ENCODE results near the gene ABLIM3.

The ABLIM3 gene

GRCh38 chr5:149242339-149242738 is 101.0 kb downstream of the ABLIM3 start:
- no peak for ATAC-seq

GRCh38 chr5:149246906-149247305 is 105.6 kb downstream of the ABLIM3 start:
- no peak for ATAC-seq
- TF ChIP-seq ZNF8 (CRISPR knock-in tag; IDR thresholded peaks at IDR 0.05), result peak; percentile 92
- no peak for TF ChIP-seq RARB (CRISPR knock-in tag; IDR thresholded peaks at IDR 0.05)
- no peak for TF ChIP-seq TOX (CRISPR knock-in tag; IDR thresholded peaks at IDR 0.05; ENCODE audit: borderline replicate concordance)

More at GRCh38 chr5:149242339-149242738, 101.0 kb downstream of the ABLIM3 start:
- TF ChIP-seq BACH2 (CRISPR knock-in tag; IDR thresholded peaks at IDR 0.05; ENCODE audit: borderline replicate concordance) (no peak), CSDC2 (CRISPR knock-in tag; IDR thresholded peaks at IDR 0.05) (no peak), ZC3H10 (CRISPR knock-in tag; IDR thresholded peaks at IDR 0.05) (no peak), GLIS3 (CRISPR knock-in tag; IDR thresholded peaks at IDR 0.05) (no peak), ISL1 (CRISPR knock-in tag; IDR thresholded peaks at IDR 0.05) (no peak), CSRNP3 (CRISPR knock-in tag; IDR thresholded peaks at IDR 0.05) (no peak), TCF4 (CRISPR knock-in tag; IDR thresholded peaks at IDR 0.05; ENCODE audit: borderline replicate concordance) (no peak), SNAI2 (CRISPR knock-in tag; IDR thresholded peaks at IDR 0.05) (no peak), TOX (CRISPR knock-in tag; IDR thresholded peaks at IDR 0.05; ENCODE audit: borderline replicate concordance) (no peak), ZNF565 (CRISPR knock-in tag; conservative IDR thresholded peaks at IDR 0.05; ENCODE audit: low read depth) (no peak), ZNF8 (CRISPR knock-in tag; IDR thresholded peaks at IDR 0.05) (no peak), ARNTL (CRISPR knock-in tag; IDR thresholded peaks at IDR 0.05; ENCODE audit: borderline replicate concordance, low read depth) (no peak), TSHZ2 (CRISPR knock-in tag; IDR thresholded peaks at IDR 0.05) (no peak), ESRRG (CRISPR knock-in tag; IDR thresholded peaks at IDR 0.05) (no peak), OSR1 (CRISPR knock-in tag; IDR thresholded peaks at IDR 0.05) (no peak), CREB5 (CRISPR knock-in tag; IDR thresholded peaks at IDR 0.05; ENCODE audit: low read depth) (no peak), PPARA (CRISPR knock-in tag; IDR thresholded peaks at IDR 0.05; ENCODE audit: borderline replicate concordance) (no peak), ZFP3 (CRISPR knock-in tag; IDR thresholded peaks at IDR 0.05) (no peak)

GRCh38 chr5:149247726-149248125 is 106.4 kb downstream of the ABLIM3 start:
- no peak for TF ChIP-seq GLIS3 (CRISPR knock-in tag; IDR thresholded peaks at IDR 0.05)
- no peak for TF ChIP-seq BACH2 (CRISPR knock-in tag; IDR thresholded peaks at IDR 0.05; ENCODE audit: borderline replicate concordance)
- no peak for TF ChIP-seq RARB (CRISPR knock-in tag; IDR thresholded peaks at IDR 0.05)
- no peak for TF ChIP-seq TSHZ2 (CRISPR knock-in tag; IDR thresholded peaks at IDR 0.05)
- no peak for TF ChIP-seq ISL1 (CRISPR knock-in tag; IDR thresholded peaks at IDR 0.05)
- no peak for TF ChIP-seq CSDC2 (CRISPR knock-in tag; IDR thresholded peaks at IDR 0.05)
- TF ChIP-seq ZFP30 (CRISPR knock-in tag; IDR thresholded peaks at IDR 0.05), result no peak
- TF ChIP-seq ESRRG (CRISPR knock-in tag; IDR thresholded peaks at IDR 0.05), result no peak
- no peak for TF ChIP-seq PPARA (CRISPR knock-in tag; IDR thresholded peaks at IDR 0.05; ENCODE audit: borderline replicate concordance)
- no peak for TF ChIP-seq PATZ1 (CRISPR knock-in tag; IDR thresholded peaks at IDR 0.05; ENCODE audit: borderline replicate concordance)
- TF ChIP-seq ARNTL (CRISPR knock-in tag; IDR thresholded peaks at IDR 0.05; ENCODE audit: borderline replicate concordance, low read depth), result no peak
- TF ChIP-seq SNAI2 (CRISPR knock-in tag; IDR thresholded peaks at IDR 0.05), result no peak
- no peak for TF ChIP-seq ZNF70 (CRISPR knock-in tag; IDR thresholded peaks at IDR 0.05)
- TF ChIP-seq TOX (CRISPR knock-in tag; IDR thresholded peaks at IDR 0.05; ENCODE audit: borderline replicate concordance), result no peak
- ATAC-seq, result no peak

Data from SK-N-SH treated with all-trans-retinoic acid at 6 μM for 48 hours (cell line).